ENCODE data around the gene UBE3A. TPM values are rescaled to one million over a fixed set of nuclear protein-coding genes. Genes with fewer than 3 reads are reported as not detected.

UBE3A gene
- polyA plus RNA-seq, 2 of the 4 experiments (the other 2 are of a cell fraction): 22.3 to 42.2 TPM

DNA sequence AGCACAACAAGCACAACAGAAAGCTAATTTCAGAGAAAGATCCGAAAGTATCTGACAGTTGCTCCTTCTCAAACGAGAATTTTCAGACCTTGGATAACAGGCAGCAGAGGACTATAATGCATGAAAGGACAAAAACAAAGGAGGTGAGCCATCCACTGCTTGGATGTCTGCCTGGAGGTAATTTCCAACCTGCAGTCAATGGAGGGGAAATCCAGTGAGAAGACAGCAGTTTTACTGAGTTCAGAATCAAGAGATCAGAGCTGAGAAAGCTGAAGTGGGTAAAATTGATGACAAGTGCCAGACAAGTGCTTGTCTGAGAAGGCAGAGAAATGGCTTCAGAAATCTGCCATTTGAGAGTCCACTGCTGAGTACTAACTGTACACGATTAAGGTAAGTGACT lies 22.1 kb downstream of the UBE3A start:
- POLR2A ChIA-PET: no interaction called here
- FAIRE-seq (no peak), DNase-seq (ENCODE audit: low read depth in 1 of 2, low spot score in 1 of 2) (no peak), ATAC-seq (no peak)
- Histone ChIP-seq H3K4me3 (no peak overlapping the region), H3K4me1 (no peaks in the 10 kb centered on the region), H3K9me3 (peaks cover 31% of the 10 kb centered on the region), H3K4me2 (no peak overlapping the region), H3K27ac (no peak overlapping the region)
- WGBS (ENCODE audit: missing lambda C conversion rate): 87% methylated on average over 3 of the region's 3 CpGs
- TF ChIP-seq KDM1A (IDR thresholded peaks at IDR 0.05; ENCODE audit: low read depth) (no peak), RFX5 (IDR thresholded peaks at IDR 0.05) (no peak)
- TF ChIP-seq, protein P1, sequence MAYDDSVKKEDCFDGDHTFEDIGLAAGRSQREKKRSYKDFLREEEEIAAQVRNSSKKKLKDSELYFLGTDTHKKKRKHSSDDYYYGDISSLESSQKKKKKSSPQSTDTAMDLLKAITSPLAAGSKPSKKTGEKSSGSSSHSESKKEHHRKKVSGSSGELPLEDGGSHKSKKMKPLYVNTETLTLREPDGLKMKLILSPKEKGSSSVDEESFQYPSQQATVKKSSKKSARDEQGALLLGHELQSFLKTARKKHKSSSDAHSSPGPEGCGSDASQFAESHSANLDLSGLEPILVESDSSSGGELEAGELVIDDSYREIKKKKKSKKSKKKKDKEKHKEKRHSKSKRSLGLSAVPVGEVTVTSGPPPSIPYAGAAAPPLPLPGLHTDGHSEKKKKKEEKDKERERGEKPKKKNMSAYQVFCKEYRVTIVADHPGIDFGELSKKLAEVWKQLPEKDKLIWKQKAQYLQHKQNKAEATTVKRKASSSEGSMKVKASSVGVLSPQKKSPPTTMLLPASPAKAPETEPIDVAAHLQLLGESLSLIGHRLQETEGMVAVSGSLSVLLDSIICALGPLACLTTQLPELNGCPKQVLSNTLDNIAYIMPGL (CRISPR knock-in tag; IDR thresholded peaks at IDR 0.05; ENCODE audit: borderline replicate concordance): no peak
- TF ChIP-seq, protein P2, sequence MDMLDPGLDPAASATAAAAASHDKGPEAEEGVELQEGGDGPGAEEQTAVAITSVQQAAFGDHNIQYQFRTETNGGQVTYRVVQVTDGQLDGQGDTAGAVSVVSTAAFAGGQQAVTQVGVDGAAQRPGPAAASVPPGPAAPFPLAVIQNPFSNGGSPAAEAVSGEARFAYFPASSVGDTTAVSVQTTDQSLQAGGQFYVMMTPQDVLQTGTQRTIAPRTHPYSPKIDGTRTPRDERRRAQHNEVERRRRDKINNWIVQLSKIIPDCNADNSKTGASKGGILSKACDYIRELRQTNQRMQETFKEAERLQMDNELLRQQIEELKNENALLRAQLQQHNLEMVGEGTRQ (IDR thresholded peaks at IDR 0.05): no peak
- CTCF ChIA-PET: interaction anchor here (0.6 kb wide), 1 partner anchor 987 kb away, joined by 3 read pairs; no protein-coding TSS in a partner anchor

DNA sequence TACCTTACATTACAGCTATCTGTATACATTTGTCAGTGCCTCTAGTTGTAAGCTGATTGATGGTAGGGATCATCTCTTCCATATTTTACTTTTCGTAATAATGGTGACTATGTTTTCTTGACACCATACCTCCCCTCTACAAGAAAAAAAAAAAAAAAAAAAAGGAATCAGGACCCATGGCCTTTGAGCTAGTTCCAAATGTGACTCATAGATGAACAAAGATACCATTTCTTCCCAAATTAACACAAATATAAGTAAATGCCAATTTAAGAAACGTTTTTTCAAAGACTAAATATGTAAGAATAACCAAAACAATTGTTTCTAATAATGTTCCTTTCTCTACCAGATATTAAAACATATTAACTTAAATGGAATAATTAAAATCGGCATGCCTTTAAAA lies 23.1 kb downstream of the UBE3A start:
- Histone ChIP-seq H3K4me3 (no peak overlapping the region), H3K27ac (no peak overlapping the region), H3K4me2 (no peak overlapping the region), H3K9me3 (peaks cover 26% of the 10 kb centered on the region), H3K4me1 (no peaks in the 10 kb centered on the region)
- WGBS (ENCODE audit: missing lambda C conversion rate): 74% methylated on average over 3 of the region's 3 CpGs
- POLR2A ChIA-PET: no interaction called here
- ATAC-seq (no peak), FAIRE-seq (no peak), DNase-seq (ENCODE audit: low read depth in 1 of 2, low spot score in 1 of 2) (no peak)
- TF ChIP-seq MYC (IDR thresholded peaks at IDR 0.05; ENCODE audit: borderline replicate concordance, low read length): no peak
- no peak for TF ChIP-seq NR3C1 (IDR thresholded peaks at IDR 0.05)
- TF ChIP-seq MAZ (IDR thresholded peaks at IDR 0.05; ENCODE audit: borderline replicate concordance, low read depth, low read length): no peak
- no peak for TF ChIP-seq TP53 (CRISPR knock-in tag; IDR thresholded peaks at IDR 0.05)
- no peak for TF ChIP-seq JUN (IDR thresholded peaks at IDR 0.05)
- TF ChIP-seq TFCP2L1 (CRISPR knock-in tag; IDR thresholded peaks at IDR 0.05): no peak
- TF ChIP-seq RFX5 (IDR thresholded peaks at IDR 0.05): no peak
- TF ChIP-seq, protein P3, sequence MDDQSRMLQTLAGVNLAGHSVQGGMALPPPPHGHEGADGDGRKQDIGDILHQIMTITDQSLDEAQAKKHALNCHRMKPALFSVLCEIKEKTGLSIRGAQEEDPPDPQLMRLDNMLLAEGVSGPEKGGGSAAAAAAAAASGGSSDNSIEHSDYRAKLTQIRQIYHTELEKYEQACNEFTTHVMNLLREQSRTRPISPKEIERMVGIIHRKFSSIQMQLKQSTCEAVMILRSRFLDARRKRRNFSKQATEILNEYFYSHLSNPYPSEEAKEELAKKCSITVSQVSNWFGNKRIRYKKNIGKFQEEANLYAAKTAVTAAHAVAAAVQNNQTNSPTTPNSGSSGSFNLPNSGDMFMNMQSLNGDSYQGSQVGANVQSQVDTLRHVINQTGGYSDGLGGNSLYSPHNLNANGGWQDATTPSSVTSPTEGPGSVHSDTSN (IDR thresholded peaks at IDR 0.05): no peak
- TF ChIP-seq, protein P4, sequence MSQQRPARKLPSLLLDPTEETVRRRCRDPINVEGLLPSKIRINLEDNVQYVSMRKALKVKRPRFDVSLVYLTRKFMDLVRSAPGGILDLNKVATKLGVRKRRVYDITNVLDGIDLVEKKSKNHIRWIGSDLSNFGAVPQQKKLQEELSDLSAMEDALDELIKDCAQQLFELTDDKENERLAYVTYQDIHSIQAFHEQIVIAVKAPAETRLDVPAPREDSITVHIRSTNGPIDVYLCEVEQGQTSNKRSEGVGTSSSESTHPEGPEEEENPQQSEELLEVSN (IDR thresholded peaks at IDR 0.05; ENCODE audit: borderline replicate concordance, low read depth): no peak
- TF ChIP-seq ZFP36 (IDR thresholded peaks at IDR 0.05; ENCODE audit: borderline replicate concordance, partially characterized antibody): no peak
- TF ChIP-seq ZC3H11A (IDR thresholded peaks at IDR 0.05): no peak
- TF ChIP-seq, protein P5, sequence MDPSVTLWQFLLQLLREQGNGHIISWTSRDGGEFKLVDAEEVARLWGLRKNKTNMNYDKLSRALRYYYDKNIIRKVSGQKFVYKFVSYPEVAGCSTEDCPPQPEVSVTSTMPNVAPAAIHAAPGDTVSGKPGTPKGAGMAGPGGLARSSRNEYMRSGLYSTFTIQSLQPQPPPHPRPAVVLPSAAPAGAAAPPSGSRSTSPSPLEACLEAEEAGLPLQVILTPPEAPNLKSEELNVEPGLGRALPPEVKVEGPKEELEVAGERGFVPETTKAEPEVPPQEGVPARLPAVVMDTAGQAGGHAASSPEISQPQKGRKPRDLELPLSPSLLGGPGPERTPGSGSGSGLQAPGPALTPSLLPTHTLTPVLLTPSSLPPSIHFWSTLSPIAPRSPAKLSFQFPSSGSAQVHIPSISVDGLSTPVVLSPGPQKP (IDR thresholded peaks at IDR 0.05; ENCODE audit: low read depth, low read length): no peak
- no peak for TF ChIP-seq FOSL2 (IDR thresholded peaks at IDR 0.05)
- TF ChIP-seq FOSL2 (CRISPR knock-in tag; IDR thresholded peaks at IDR 0.05): no peak
- no peak for TF ChIP-seq KDM5A (IDR thresholded peaks at IDR 0.05)
- TF ChIP-seq CHD4 (IDR thresholded peaks at IDR 0.05; ENCODE audit: borderline replicate concordance): no peak
- CTCF ChIA-PET: no interaction called here

DNA sequence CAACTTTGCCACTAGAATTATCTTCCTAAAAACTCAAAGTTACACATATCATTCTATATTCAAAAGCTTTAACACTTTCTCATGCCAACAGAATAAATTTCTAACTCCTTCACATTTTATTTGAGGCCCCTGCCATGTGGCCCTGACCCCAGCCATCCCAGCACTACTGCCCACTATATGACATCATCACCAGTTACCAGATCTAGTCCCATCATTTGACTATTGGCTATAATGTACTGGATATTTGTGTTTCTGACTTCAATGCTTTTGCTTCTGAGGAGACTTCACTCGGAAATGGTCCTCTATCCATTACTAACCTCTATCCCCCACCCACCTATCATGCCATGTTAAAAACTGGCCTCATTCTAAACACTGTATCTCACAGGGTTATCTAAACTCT lies 23.6 kb downstream of the UBE3A start:
- H3K9me3 ChIP-seq: peaks cover 26% of the 10 kb centered on the region
- WGBS (ENCODE audit: missing lambda C conversion rate): 94% methylated on average over 1 of the region's 1 CpG
- DNase-seq (ENCODE audit: low read depth in 1 of 2, low spot score in 1 of 2) (no peak), FAIRE-seq (no peak), ATAC-seq (no peak)
- H3K4me2 ChIP-seq: no peak overlapping the region
- ChIA-PET CTCF (no interaction called here), POLR2A (no interaction called here)
- TF ChIP-seq, protein P6, sequence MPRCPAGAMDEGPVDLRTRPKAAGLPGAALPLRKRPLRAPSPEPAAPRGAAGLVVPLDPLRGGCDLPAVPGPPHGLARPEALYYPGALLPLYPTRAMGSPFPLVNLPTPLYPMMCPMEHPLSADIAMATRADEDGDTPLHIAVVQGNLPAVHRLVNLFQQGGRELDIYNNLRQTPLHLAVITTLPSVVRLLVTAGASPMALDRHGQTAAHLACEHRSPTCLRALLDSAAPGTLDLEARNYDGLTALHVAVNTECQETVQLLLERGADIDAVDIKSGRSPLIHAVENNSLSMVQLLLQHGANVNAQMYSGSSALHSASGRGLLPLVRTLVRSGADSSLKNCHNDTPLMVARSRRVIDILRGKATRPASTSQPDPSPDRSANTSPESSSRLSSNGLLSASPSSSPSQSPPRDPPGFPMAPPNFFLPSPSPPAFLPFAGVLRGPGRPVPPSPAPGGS (IDR thresholded peaks at IDR 0.05): no peak
- no peaks in the 10 kb centered on the region for H3K4me1 ChIP-seq
- no peak overlapping the region for H3K4me3 ChIP-seq
- H3K27ac ChIP-seq: no peak overlapping the region
